ENCODE measurements around the gene OSBPL2. TPM values are rescaled to one million over a fixed set of nuclear protein-coding genes. Genes with fewer than 3 reads are reported as not detected.

OSBPL2 gene
- total RNA-seq, 4 donors from 2014 or later: 48.4 to 65.1 (median 55.8) TPM

DNA sequence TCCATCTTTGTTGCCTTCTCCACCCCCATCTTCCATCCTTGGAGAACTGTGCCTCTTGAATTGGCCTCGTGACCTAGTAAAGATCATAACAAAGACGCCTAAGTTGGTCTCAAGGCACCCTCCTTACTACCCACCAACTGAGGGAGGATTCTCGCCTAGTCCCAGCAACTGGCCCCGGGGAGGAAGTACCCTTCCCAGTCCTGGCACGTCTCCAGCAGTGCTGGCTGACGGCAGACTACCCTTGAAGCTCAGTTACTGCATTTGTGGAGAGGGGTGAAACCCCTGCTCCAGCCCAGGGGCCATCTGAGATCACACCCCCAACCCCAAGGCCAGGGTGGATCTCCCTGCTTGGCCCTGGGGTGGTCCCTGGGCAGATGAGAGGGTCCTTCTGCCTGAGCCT, 2.1 kb upstream of the OSBPL2 start:
- no peak for TF ChIP-seq POLR2A (IDR thresholded peaks at IDR 0.05)
- no peak for TF ChIP-seq CTCF (IDR thresholded peaks at IDR 0.05)
- no peaks in the 10 kb centered on the region for H3K9me3 ChIP-seq
- peaks cover 0 to 31% (median 0%) of the 10 kb centered on the region in 4 donors for H3K27me3 ChIP-seq
- DNase-seq: no peak
- intact Hi-C loops (cut with DNase I): no loop called here
- peaks cover 31 to 63% (median 41%) of the 10 kb centered on the region in 3 donors for H3K4me1 ChIP-seq
- no peak overlapping the region for H3K4me3 ChIP-seq
- 66 to 88% methylated on average over 2 to 6 of the region's 6 CpGs for WGBS, 2 donors
- H3K27ac ChIP-seq: no peak overlapping the region
- H3K36me3 ChIP-seq: no peaks in the 10 kb centered on the region

DNA sequence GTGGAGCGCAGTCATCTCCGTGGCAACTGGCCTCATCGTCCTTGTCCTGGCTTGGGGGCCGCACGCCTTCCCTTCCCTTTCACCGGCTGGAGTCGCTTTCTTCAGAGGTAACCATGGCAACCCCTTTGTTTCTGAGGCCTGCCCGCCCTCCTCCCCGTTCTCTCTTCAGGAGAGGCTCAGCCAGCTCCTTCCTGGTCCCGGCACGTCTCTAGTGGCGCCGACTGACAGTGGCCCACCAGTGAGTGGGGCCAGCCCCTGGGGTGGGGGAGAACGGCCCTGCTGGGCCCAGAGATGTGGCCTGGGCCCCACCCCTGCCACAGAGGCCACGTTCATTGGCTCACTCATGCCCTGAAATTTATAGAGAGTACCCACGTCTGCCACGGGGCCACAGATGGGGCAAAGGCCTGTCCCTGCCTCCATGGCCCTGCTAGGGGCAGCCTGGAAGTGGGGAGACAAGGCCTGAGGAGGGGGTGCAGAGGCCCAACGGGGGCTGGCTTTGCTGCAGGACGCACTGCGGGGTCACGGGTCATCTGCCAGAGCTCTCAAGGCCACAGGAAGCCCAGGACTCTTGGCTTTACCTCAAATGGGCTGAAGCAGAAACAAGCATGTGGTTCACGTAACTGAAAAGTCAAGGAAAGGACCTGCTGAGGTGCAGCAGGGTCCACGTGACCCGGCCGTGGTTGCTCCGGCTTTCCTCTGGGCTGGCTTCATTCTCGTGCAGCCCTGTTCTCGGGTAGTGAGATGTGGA, 1.4 kb upstream of the OSBPL2 start:
- WGBS, 2 donors: 66 to 72% methylated on average over 6 to 11 of the region's 28 CpGs
- H3K9me3 ChIP-seq: no peaks in the 10 kb centered on the region
- H3K27ac ChIP-seq: no peak overlapping the region
- intact Hi-C loops (cut with DNase I): no loop called here
- TF ChIP-seq POLR2A (IDR thresholded peaks at IDR 0.05): no peak
- no peak for TF ChIP-seq CTCF (IDR thresholded peaks at IDR 0.05)
- DNase-seq: no peak
- H3K27me3 ChIP-seq: peaks cover 0 to 24% (median 0%) of the 10 kb centered on the region in 4 donors
- H3K36me3 ChIP-seq: peaks cover 0 to under 1% (median 0%) of the 10 kb centered on the region in 3 donors
- H3K4me3 ChIP-seq: no peak overlapping the region
- peaks cover 37 to 68% (median 47%) of the 10 kb centered on the region in 3 donors for H3K4me1 ChIP-seq

GRCh38 chr20:62237514-62237800, 864 bp upstream of the OSBPL2 start:
- WGBS, 2 donors: 80 to 100% methylated on average over 1 of the region's 1 CpG
- no peaks in the 10 kb centered on the region for H3K9me3 ChIP-seq
- no peak for TF ChIP-seq POLR2A (IDR thresholded peaks at IDR 0.05)
- no peak for TF ChIP-seq CTCF (IDR thresholded peaks at IDR 0.05)
- H3K36me3 ChIP-seq: peaks cover 0 to 6% (median 0%) of the 10 kb centered on the region in 3 donors
- peak overlapping the region; percentile 35 to 99 (median 81) for H3K27ac ChIP-seq
- intact Hi-C loops (cut with DNase I): no loop called here
- H3K27me3 ChIP-seq: peaks cover 0 to 19% (median 0%) of the 10 kb centered on the region in 4 donors
- peak overlapping the region in 2 of 4 donors; percentile 90 to 91 for H3K4me3 ChIP-seq
- DNase-seq: no peak
- peaks cover 43 to 68% (median 47%) of the 10 kb centered on the region in 3 donors for H3K4me1 ChIP-seq

- TF ChIP-seq POLR2A (IDR thresholded peaks at IDR 0.05): peak in 2 of 4 donors; percentile 45 to 67
- TF ChIP-seq CTCF (IDR thresholded peaks at IDR 0.05): no peak
- H3K4me1 ChIP-seq: peaks cover 39 to 68% (median 39%) of the 10 kb centered on the region in 3 donors
- intact Hi-C loops (cut with DNase I): no loop called here
- H3K36me3 ChIP-seq: peaks cover 0 to 19% (median 0%) of the 10 kb centered on the region in 3 donors
- H3K4me3 ChIP-seq: peak overlapping the region; percentile 80 to 91 (median 90)
- 1 to 2% methylated on average over 8 to 13 of the region's 70 CpGs for WGBS, 2 donors
- no peaks in the 10 kb centered on the region for H3K9me3 ChIP-seq
- H3K27ac ChIP-seq: peak overlapping the region; percentile 90 to 99 (median 97)
- H3K27me3 ChIP-seq: peaks cover 0 to 7% (median 0%) of the 10 kb centered on the region in 4 donors
- DNase-seq: no peak
These were observed 402 bp downstream of the OSBPL2 start for GRCh38 chr20:62238569-62239277.

All from esophagus squamous epithelium (tissue), 5 donors.